Superior temporal gyrus (tissue), 1 donor: Measurements from ENCODE around the gene EBF4.

Source experiments
- DNase-seq: peaks from one replicate; pipeline ENCODE4 v3.0.0-alpha.2; 2016; ENCODE audit errors: extremely low spot score

EBF4 gene, protein sequence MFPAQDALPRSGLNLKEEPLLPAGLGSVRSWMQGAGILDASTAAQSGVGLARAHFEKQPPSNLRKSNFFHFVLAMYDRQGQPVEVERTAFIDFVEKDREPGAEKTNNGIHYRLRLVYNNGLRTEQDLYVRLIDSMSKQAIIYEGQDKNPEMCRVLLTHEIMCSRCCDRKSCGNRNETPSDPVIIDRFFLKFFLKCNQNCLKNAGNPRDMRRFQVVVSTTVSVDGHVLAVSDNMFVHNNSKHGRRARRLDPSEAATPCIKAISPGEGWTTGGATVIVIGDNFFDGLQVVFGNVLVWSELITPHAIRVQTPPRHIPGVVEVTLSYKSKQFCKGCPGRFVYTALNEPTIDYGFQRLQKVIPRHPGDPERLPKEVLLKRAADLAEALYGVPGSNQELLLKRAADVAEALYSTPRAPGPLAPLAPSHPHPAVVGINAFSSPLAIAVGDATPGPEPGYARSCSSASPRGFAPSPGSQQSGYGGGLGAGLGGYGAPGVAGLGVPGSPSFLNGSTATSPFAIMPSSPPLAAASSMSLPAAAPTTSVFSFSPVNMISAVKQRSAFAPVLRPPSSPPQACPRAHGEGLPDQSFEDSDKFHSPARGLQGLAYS

DNA sequence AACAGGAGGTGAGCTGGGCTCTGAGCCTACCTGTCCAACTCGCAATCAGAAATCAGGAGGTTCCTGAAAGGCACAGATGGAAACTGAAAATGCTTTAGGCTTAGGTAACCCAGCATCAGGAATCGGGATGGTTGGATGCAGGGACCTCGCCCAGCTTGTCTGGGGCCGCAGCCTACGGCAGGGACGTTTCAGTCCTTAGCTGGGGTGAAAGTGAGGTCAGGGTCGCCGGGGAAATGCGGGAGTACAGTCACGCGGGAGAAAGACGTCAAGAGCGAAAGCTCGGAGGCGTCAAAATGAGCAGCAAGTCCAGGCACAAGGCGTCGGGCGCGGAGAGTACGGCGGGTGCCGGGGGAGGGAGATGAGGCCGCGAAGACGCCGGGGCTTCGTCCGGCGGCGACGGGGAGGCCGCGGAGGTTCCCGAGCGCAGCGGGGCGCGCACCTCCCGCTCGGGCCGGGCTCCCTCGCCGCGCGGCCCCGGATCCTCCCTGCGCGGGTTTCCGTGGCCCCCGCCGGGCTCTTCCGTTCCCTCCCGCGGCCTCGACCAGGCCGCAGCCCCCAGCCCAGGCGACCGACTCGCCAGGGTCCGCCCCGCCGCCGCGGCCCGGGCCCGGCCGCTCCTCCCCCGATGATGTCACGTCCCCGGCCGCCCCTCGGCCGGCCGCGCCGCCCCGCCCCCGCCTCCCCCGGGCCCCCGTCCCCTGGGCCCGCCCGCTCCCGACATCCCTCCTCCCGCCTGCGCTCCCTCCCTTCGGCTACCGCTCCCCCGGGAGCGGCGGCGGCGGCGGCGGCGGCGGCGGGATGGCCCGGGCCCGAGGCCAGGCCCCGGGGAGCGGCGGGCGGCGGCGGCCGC is at the start of gene EBF4:
EBF4 (plus strand) TSS at position 745 of the 850 bp plus-strand sequence. CDS start 866 bp downstream, outside the sequence.
- no peak for DNase-seq

DNA sequence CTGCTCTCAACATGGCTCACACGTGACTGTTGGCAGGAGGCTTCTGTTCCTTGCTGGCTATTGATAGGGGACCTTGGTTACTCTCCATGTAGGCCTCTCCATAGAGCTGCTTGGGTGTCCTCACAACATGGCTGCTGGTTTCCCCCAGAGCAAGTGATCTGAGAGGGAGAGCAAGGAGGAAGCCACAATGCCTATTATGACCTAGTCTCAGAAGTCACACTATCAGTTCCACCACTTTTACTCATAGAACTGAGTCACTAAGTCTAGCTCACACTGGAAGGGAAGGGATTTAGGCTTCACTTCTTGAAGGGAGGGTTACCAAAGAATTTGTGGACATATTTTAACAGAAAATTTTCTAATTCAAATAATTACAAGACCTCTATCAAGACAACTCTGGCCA is 48.9 kb upstream of the EBF4 start:
- DNase-seq = no peak

DNA sequence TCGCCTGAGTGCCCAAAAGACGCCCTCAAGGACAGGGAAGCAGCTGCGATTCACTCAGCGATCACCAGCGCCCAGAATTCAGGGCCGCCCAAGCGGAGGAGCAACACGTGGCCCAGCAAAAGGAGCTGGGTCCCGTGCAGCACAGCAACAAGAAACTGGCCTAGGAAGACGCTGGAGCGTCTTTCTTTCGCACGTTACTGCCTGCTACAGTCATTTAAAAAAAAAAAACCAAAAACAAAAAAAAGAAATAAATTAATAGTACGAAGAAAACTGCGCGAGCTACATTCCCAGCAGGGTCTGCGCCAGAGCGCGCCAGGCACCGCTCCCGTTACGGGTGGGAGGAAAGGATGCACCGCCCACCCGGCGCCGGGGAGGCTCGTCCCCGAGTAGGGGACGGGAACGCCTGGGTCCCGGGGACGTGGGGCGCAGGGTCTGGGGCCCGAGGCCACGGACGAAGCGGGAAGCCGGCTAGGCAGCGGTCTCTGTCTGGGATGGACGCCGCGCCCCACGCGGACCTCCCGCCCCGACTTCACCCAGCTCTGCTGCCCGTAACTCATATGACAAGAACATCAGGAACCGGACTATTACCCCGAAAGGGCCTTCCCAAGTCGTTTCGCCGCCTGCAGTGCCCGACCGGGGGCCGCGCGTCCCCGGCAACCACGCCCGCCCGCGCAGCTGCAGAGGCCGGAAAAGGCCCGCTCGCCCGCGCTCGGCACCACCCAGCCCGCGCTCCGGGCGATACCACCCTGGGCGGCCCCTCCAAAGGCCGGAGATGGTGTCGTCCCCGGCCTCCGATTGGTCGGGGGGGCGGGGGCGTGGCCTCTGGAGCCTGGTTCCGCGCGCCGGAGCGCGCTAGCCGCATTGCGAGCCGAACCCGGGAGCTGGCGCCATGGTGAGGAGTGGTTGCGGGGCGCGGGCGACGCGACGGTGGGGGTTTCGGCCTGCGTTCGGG is 40.5 kb upstream of the EBF4 start, which contains the start of gene NOP56:
NOP56 (plus strand) TSS at position 861 of the 952 bp plus-strand sequence; CDS start at position 890, 29 bp downstream.
- DNase-seq = peak; percentile 93

DNA sequence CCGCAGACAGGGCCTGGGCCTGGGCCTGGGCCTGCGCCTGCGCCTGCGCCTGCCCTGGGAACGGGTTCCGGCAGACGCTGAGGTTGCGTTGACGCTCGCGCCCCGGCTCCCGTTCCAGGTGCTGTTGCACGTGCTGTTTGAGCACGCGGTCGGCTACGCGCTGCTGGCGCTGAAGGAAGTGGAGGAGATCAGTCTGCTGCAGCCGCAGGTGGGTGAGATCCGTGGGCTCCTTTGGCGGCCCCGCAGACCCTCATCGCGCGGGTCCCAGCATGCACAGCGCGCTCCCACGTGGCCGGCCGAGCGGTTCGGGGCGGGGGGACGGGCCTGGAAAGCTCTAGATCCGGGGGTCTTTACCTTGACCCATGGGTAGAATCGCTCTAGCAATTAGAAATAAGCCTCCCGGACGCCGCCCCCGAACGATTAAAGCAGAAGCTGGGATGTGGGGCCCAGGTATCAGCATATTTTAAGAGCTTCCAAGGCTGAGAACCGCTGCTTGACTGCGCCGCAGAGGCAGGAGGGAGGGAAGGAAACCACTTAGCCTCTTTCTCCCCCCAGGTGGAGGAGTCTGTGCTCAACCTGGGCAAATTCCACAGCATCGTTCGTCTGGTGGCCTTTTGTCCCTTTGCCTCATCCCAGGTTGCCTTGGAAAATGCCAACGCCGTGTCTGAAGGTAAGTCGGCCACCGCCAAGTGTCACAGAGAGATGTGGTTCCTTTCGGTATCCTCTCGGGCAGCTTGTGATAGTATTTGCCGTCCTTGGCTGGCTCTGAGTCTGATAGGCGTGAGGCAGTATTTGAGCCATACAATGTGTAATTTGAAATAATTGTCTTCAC is 39.6 kb upstream of the EBF4 start:
- DNase-seq = peak; percentile 64

DNA sequence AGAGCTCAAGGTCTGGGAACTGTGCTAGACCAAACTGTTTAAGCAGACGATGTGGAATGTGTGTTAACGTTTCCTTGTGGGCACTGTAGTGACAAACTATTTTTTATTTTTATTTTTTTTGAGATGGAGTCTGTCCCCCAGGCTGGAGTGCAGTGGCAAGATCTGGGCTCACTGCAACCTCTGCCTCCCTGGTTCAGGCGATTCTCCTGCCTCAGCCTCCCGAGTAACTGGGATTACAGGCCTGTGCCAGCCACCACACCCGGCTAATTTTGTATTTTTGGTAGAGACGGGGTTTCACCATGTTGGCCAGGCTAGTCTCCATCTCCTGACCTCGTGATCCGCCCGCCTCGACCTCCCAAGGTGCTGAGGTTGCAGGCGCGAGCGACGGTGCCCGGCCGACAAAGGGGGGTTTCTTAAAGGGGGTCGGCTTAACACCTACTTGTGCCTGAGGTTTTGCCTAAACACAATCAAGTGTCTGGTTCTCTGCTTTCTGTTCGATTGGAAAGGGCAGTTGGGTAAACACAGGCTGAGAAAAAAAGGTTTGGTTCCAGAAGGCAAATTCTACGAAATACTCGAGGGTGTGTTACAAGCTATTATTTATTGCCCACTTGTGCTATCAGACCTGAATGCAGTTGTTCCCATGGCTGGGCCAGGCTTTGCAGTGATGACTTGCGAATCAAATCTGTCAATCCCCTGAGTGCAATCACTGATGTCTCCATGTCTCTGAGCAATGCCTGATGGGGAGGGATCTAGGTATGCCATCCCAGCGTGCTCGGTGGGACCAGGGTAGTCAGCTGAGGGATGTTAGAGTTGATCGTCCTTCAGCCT is 38.8 kb upstream of the EBF4 start:
- no peak for DNase-seq

DNA sequence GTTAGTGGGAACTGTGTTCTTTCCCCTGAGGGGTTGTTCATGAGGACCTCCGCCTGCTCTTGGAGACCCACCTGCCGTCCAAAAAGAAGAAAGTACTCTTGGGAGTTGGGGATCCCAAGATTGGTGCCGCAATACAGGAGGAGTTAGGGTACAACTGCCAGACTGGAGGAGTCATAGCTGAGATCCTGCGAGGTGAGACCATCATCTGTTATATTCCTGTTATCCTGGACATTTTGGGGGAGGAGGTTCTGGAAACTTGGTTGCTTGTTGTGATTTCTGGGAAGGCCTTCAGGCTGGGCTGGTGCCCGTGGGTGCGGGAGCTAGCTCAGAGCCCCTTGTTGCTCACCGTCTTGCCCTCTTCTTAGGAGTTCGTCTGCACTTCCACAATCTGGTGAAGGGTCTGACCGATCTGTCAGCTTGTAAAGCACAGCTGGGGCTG is 38.2 kb upstream of the EBF4 start:
- DNase-seq = no peak

DNA sequence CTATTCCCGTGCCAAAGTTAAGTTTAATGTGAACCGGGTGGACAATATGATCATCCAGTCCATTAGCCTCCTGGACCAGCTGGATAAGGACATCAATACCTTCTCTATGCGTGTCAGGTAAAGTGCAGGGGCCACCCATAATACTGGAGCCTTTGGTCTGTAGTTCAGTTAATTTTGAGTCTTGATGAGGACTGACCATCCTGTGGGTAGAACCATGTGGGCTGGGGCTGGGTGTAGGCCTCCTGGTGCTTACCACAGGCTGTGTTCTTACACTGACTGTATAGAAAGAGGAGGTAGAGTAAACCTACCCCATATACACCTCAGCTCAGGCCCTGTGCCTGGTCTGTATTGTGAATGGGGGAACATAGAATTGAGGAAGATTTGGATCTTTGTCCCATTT is 37.7 kb upstream of the EBF4 start:
- no peak for DNase-seq

DNA sequence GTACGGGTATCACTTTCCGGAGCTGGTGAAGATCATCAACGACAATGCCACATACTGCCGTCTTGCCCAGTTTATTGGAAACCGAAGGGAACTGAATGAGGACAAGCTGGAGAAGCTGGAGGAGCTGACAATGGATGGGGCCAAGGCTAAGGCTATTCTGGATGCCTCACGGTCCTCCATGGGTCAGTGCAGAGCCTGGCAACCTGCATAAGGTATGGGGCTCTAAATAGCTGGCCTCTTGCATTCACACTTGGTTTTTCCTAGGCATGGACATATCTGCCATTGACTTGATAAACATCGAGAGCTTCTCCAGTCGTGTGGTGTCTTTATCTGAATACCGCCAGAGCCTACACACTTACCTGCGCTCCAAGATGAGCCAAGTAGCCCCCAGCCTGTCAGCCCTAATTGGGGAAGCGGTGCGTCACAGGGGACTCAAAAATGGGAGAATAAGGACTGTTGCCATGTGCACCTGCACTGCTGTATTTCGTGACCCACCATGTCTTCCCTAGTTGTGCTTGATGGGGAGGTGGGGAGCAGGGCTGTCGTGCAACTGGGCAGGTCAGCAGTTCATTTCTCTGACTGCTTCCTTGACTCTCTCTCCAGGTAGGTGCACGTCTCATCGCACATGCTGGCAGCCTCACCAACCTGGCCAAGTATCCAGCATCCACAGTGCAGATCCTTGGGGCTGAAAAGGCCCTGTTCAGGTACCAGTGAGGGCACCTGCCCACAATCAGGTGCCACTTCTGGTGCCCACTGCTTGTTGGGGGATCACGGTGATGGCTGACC is 37.1 kb upstream of the EBF4 start:
- DNase-seq = no peak

DNA sequence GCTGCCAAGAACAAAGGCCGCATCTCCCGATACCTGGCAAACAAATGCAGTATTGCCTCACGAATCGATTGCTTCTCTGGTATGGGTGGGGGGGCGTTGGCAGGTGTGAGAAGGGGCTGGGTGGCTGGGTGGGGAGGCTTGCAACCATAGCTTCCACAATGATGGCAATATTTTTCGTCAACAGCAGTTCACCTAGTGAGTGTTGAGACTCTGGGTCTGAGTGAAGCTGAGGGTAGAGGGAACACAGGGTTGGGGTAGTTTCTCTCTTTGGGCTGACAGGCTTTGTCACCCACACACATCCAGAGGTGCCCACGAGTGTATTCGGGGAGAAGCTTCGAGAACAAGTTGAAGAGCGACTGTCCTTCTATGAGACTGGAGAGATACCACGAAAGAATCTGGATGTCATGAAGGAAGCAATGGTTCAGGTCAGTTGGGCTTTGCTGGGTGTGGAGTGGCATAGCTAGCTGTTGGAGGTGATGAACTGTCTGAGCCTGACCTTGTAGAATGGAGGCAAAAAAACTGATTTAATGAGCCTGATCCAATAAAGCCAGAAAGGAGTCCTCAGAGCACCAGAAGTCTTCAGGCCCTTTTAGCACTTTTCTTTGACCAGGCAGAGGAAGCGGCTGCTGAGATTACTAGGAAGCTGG is 36.0 kb upstream of the EBF4 start:
- DNase-seq = no peak

DNA sequence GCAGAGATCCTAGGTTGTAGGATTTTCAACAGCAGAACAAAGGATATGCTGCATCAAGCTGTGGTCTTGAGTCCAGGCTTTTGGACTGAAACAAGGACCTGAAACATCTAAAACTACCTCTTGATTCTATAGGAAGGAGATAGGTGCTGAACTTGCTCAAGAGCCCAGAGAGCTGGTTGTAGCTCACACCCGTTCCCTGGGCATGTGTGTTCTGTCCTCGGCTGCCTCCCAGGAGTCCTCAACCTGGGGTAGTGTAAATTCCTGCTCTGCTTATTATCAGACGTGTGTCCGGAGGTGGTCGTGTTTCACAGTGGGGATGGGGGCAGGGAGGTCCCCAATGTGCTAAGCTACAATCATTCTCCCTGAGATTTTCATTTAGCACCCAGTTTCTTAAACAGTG is 35.3 kb upstream of the EBF4 start:
- DNase-seq = no peak

DNA sequence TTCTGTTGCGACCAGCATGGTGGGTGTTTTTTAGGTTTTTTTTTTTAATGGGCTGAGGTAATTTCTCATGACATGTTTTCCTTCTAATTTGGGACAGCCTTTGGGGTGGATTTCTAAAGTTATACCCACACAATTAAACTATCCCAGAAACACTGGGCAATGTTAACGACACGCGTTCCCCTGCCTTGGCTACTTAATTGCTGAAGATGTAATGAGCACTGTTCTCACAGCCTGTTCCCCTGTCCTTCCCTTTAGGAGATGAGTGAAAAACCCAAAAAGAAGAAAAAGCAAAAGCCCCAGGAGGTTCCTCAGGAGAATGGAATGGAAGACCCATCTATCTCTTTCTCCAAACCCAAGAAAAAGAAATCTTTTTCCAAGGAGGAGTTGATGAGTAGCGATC is 34.9 kb upstream of the EBF4 start:
- no peak for DNase-seq

DNA sequence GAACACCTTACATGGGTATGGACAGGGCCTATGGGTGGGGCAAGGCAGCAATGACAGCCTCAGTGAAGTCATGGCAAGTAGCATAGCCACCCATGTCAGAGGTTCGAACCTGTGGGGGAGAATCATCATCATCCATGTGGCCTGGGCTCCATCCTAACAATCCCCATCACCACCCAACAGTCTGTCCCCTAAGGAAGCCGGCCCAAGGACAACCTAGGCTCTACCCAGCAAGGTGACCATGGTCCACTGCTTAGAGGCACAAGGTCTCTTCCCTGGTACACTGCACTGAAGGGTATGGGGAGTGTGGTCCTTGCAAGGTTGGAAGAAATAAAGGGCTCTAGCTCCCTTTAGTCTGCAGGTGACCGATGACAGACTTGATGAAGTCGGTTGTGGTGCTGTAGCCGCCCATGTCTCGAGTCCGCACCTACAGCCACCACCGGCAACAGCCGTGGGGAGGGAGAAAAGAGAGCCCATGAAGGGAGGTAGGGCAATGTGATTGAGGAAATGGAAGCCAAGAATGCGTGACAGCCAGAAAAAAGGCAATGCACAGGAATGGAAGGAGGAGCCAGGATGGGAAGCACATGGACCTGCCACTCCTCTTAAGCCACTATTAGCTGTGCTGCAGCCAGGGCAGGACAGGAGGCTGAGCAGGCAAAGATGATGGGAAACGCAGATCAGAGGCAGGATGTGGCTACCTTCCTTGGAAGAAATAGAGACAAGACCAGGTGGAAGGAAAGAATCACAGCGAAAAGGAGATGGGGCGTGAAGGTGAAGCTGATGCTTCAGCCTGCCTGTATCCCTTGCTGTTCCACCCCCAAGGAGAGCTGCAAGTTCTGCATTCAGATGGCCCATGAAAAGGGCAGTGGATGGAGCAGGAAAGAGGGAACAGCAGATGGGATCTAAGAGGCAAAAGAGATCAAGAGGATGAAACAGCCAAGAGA is 33.9 kb upstream of the EBF4 start:
- no peak for DNase-seq

DNA sequence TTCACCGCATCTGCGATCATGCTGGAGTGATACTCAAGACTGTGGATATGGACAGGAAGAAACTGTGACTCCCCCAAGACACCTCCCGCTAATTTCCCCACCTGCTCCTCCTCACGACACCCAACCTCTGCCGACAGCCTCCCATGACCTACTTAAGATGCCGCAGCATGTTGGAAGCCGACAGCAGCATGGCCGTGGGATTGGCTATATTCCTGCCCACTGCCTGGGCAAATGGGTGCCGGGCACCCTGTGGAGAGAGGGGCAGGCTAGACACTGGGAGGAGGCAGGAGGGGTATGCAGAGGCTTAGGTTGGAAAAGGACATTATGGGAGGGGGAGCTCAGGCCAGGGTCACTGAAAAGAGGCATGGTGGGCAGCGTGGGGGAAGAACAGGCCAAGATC is 33.0 kb upstream of the EBF4 start:
- no peak for DNase-seq

DNA sequence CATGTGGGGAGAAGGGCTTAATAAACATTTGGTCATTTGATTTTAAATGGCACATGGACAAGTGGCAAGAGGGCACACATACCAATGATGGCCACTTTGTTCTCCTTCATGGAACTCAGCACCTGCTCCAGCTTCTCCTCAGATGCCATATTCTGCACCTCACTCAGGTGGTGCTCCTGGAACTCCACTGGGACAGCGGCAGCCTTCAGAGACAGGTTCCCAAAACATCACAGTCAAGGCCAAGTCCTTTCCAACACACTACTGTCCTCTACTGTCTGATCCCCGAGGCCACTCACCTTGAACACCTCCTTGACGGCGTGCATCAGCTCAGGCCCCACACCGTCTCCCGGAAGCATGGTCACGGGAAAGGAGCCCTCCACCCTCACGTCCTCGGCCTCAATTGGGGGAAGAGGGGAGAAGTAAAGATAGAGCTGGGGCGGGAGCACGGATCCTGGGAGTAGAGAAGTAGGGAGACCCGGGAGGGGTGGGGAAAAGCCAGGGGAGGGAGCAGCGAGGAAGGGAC is 29.2 kb upstream of the EBF4 start:
- no peak for DNase-seq

DNA sequence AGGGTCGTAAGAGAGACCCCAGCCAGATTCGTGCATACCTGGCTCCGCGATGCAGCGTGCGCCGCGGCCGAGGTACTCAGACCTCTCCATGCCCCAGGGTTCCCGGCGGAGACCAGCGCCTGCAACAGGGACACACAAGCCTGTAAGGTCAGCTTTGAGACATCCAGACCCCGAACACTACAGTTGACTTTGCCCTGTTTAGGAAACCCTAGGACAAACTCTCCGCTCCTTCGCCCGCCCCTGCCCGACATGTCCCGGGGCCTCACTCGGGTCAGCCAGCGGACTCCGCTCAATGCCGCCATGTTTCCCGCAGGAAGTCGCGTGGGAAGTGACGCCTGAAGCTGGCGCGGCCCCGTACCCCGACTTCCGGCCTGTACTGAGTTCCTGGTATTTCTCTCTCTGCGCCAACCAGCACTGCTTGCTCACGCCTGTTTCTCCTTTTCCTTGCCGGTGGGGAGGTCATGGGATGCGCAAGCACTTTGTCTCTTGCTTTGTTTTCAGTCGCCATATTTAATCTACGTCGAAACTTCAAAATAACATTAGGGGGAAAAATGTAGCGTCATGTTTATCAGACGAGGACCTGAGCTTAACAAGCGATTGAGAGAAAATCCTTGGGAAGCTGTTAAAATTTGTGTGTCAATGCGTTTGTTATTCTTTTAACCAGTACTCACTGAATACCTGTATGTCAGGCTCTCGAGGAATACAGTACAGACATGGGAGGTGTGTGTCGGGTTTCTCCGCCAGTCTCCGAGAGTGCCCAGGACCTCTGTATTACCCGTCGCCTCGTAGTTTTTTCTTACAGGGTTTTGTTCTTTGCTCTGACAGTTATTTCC is 28.5 kb upstream of the EBF4 start, which contains the start of gene IDH3B:
IDH3B (minus strand) TSS at position 330 of the 833 bp plus-strand sequence; CDS start at position 302, 28 bp downstream.
- DNase-seq = peak; percentile 97

DNA sequence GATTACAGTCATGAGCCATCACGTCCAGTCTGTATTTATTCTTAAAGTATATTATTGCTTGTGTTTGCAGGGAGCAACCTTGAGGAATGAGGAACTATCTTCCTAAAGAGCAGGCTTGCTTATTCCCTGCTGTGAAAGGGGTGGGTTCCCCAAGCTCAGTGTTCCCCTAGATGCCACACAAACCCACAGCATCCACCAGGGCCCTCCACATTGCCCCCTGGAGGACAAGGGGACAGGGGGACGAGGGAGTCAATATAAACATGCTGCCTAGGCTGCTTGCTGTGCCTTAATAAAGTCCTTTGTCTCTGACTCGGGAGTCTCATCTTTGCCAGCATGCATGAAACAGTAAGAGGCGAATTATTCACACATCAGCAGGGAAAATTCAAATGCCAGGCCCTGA is 20.6 kb upstream of the EBF4 start:
- DNase-seq = no peak
